Astrocyte of the spinal cord (primary cell): ENCODE results near the gene INPP5E.

ENCODE experiments used
- DNase-seq: peaks from one replicate; pipeline ENCODE4 v3.0.0; 2011; ENCODE audit warnings: low read depth, low spot score
- H3K4me3 ChIP-seq: 2 replicates; pipeline ENCODE4 v1.5.1; 2011; ENCODE audit warnings: low read depth, mild to moderate bottlenecking, low read length, moderate library complexity
- CTCF ChIP-seq: IDR thresholded peaks from 2 replicates; pipeline ENCODE4 v1.5.1; 2012; ENCODE audit warnings: low read depth, mild to moderate bottlenecking, low read length, inconsistent platforms
- in situ Hi-C: cut with HindIII; loops from 2 replicates; pipeline ENCODE4 v1.10.0; 2017; ENCODE audit warnings: low sequenced_read_pairs

INPP5E gene

GRCh38 chr9:136399176-136400037 lies 40.2 kb downstream of the INPP5E start:
- in situ Hi-C loops = no loop called here
- TF ChIP-seq CTCF = no peak
- H3K4me3 ChIP-seq = peak overlapping the region; percentile 87
- no peak for DNase-seq

DNA sequence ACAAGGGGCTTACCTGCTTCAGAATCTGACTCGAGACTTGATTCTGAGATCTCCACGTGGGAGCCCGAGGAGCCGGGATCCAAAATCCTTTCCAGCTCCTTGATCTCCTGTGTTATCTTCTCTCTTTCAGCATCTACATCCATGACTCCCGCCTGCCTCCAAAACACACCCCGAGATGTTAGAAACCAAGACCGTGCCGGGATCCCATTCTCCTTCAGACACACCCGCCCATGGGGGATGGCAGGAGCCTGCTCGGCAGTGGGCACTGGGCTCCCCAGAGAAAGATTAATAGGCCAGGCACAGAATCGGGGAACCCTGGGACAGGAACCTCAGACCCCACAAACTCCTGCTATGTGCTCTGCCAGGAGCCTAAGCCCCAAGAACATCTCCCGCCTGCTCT lies 41.4 kb downstream of the INPP5E start:
- in situ Hi-C loops = no loop called here
- TF ChIP-seq CTCF = no peak
- DNase-seq = no peak
- no peak overlapping the region for H3K4me3 ChIP-seq

GRCh38 chr9:136397643-136398042 lies 42.0 kb downstream of the INPP5E start:
- H3K4me3 ChIP-seq = no peak overlapping the region
- in situ Hi-C loops = no loop called here
- TF ChIP-seq CTCF = no peak
- no peak for DNase-seq

GRCh38 chr9:136396219-136396515 lies 43.5 kb downstream of the INPP5E start:
- no peak overlapping the region for H3K4me3 ChIP-seq
- no peak for TF ChIP-seq CTCF
- no peak for DNase-seq
- in situ Hi-C loops = no loop called here

DNA sequence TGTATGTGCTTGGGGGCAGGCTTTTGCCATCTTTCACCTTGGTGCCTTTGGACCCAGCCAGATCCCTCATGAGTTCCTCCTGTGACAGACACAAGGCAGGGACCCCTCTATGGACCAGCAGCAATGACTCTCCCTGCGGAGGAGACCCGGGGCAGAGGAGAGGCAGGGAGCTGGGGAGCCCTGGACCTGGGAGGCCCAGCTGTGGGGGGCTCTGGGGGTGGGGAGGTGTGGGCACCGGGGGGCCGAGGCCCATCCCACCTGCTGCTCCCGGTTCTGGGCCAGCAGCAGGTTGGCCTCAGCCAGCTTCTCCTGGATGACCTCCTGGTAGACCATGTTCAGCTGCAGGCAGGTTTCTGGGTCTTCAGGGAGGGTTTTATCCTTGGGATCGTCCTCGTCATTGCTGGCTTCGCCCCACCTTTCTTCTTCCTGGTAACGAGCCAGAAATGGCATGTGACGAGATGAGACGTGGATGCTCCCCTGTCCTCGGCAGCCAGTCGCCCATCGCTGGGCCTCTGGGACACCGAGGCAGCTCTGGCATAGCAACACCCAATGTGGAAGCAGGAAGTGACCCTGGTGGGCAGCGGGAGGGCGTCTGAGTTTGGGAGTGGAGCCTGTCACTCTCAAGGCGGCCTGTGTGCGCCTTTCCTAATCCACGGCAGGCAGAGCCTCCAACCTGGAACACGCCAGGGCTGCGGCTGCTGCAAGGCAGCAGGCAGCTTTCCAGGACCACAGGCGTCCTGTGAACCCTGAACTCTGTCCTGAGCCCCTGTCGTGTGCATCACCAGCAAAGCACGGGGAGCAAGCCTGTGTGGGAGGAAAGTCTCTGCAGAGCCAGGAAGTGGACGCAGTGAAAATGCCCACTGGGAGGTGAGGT lies 44.1 kb downstream of the INPP5E start:
- H3K4me3 ChIP-seq = no peak overlapping the region

DNA sequence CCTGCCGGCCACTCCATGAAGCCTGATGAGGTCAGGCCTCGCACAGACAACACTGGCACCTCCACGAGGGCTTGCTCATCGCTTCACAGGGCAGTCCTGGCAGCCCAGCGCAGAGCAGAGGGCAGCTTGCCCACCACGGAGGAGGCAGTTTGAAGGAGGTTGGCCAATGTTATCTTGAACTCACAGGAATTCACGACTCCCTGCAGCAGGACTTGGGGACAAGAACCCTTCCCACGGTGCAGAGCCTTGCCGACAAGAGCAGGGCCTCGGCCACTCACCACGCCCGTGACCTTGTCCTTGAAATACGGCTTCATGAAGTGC lies 44.7 kb downstream of the INPP5E start:
- DNase-seq = no peak
- H3K4me3 ChIP-seq = no peak overlapping the region
- no peak for TF ChIP-seq CTCF
- in situ Hi-C loops = no loop called here

More for the DNA sequence above, 44.1 kb downstream of the INPP5E start:
- in situ Hi-C loops = no loop called here
- no peak for TF ChIP-seq CTCF
- DNase-seq = no peak
